ENCODE measurements around the gene CNIH1. TPM values are rescaled to one million over a fixed set of nuclear protein-coding genes. Genes with fewer than 3 reads are reported as not detected.

CNIH1 gene
- total and polyA plus RNA-seq, 2 of the 13 experiments (the other 11 are each of a cell fraction or from before 2014, with no cell fraction given): 166 to 421 TPM

DNA sequence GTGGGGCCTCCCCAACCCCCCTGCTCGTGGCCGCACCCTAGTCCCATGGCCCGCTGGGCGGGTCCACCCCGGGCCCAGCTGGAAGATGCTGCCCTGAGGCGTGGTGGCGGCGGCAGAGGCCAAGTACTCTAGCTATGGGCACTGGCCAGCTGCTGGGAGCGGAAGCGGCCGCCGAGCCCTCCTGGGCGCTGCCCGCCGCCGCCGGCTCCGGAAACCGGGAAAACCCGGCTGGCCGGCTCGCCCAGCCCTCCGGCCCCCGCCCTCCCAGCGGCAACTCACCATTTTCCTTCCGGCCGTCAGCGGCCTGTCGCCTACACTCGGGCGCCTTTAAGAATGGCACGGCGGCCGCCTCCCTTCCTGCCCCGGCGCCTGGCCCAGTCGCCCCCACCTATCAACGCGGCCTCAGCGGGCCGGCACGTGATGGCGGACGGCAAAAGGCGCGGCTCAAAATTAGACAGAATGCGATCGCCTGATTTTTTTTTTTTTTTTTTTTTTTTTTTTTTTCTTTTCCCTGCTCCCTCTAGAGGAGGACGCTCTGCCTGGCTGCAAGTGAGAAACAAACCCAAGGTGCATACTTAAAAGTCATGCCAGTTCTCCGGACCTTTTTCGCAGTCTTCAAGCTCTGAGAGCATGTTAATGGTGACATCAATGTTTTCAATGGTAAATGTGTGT is 47.6 kb upstream of the CNIH1 start, which contains the start of gene GMFB (continued):
- TF ChIP-seq ZBTB3 (CRISPR knock-in tag; IDR thresholded peaks at IDR 0.05; ENCODE audit: borderline replicate concordance, low read depth): no peak
- peak; percentile 60; the same call in 1 of the 2 replicates for TF ChIP-seq HOXA5 (CRISPR knock-in tag; IDR thresholded peaks at IDR 0.05)
- peak; percentile 54; the same call in 1 of the 2 replicates for TF ChIP-seq ZNF331 (CRISPR knock-in tag; IDR thresholded peaks at IDR 0.05)
- peak; percentile 66; the same call in 1 of the 2 replicates for TF ChIP-seq REPIN1 (CRISPR knock-in tag; IDR thresholded peaks at IDR 0.05; ENCODE audit: borderline replicate concordance, low read depth)
- TF ChIP-seq, protein P1, sequence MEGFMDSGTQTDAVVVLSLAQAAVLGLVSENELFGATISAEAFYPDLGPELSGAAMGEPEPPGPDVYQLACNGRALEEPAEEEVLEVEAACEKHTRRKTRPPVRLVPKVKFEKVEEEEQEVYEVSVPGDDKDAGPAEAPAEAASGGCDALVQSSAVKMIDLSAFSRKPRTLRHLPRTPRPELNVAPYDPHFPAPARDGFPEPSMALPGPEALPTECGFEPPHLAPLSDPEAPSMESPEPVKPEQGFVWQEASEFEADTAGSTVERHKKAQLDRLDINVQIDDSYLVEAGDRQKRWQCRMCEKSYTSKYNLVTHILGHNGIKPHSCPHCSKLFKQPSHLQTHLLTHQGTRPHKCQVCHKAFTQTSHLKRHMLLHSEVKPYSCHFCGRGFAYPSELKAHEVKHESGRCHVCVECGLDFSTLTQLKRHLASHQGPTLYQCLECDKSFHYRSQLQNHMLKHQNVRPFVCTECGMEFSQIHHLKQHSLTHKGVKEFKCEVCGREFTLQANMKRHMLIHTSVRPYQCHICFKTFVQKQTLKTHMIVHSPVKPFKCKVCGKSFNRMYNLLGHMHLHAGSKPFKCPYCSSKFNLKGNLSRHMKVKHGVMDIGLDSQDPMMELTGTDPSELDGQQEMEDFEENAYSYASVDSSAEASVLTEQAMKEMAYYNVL (CRISPR knock-in tag; IDR thresholded peaks at IDR 0.05; ENCODE audit: borderline replicate concordance): peak; percentile 70; the same call in 1 of the 2 replicates
- peak; percentile 69; the same call in 1 of the 2 replicates for TF ChIP-seq KAT8 (CRISPR knock-in tag; IDR thresholded peaks at IDR 0.05)
- TF ChIP-seq MAZ (IDR thresholded peaks at IDR 0.05; ENCODE audit: borderline replicate concordance, low read depth, low read length): no peak
- TF ChIP-seq MAZ (CRISPR knock-in tag; IDR thresholded peaks at IDR 0.05; ENCODE audit: low read depth): peak; percentile 72
- TF ChIP-seq ZNF713 (CRISPR knock-in tag; IDR thresholded peaks at IDR 0.05): no peak
- no peak for TF ChIP-seq ZNF101 (CRISPR knock-in tag; IDR thresholded peaks at IDR 0.05; ENCODE audit: borderline replicate concordance, low read depth)
- no peak for TF ChIP-seq STAG1 (CRISPR knock-in tag; IDR thresholded peaks at IDR 0.05)
- peak; percentile 81; the same call in 1 of the 2 replicates for TF ChIP-seq TBX2 (CRISPR knock-in tag; IDR thresholded peaks at IDR 0.05; ENCODE audit: borderline replicate concordance)
- peak; percentile 82 for TF ChIP-seq ISL2 (CRISPR knock-in tag; IDR thresholded peaks at IDR 0.05)
- no peak for TF ChIP-seq CCDC6 (CRISPR knock-in tag; IDR thresholded peaks at IDR 0.05)
- no peak for TF ChIP-seq RARG (CRISPR knock-in tag; IDR thresholded peaks at IDR 0.05; ENCODE audit: low read depth)
- TF ChIP-seq ZNF333 (CRISPR knock-in tag; IDR thresholded peaks at IDR 0.05; ENCODE audit: borderline replicate concordance): peak; percentile 68; the same call in 1 of the 2 replicates
- no peak for TF ChIP-seq PAX8 (CRISPR knock-in tag; IDR thresholded peaks at IDR 0.05; ENCODE audit: borderline replicate concordance)
- TF ChIP-seq RFXAP (CRISPR knock-in tag; IDR thresholded peaks at IDR 0.05; ENCODE audit: borderline replicate concordance): peak; percentile 63; the same call in 1 of the 2 replicates
- TF ChIP-seq, protein P2, sequence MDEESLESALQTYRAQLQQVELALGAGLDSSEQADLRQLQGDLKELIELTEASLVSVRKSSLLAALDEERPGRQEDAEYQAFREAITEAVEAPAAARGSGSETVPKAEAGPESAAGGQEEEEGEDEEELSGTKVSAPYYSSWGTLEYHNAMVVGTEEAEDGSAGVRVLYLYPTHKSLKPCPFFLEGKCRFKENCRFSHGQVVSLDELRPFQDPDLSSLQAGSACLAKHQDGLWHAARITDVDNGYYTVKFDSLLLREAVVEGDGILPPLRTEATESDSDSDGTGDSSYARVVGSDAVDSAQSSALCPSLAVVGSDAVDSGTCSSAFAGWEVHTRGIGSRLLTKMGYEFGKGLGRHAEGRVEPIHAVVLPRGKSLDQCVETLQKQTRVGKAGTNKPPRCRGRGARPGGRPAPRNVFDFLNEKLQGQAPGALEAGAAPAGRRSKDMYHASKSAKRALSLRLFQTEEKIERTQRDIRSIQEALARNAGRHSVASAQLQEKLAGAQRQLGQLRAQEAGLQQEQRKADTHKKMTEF (CRISPR knock-in tag; IDR thresholded peaks at IDR 0.05): peak; percentile 90
- peak; percentile 78 for TF ChIP-seq ERF (CRISPR knock-in tag; IDR thresholded peaks at IDR 0.05)
- no peak for TF ChIP-seq ZNF234 (CRISPR knock-in tag; conservative IDR thresholded peaks at IDR 0.05)
- TF ChIP-seq THAP11 (CRISPR knock-in tag; IDR thresholded peaks at IDR 0.05): peak; percentile 85
- TF ChIP-seq, protein P3, sequence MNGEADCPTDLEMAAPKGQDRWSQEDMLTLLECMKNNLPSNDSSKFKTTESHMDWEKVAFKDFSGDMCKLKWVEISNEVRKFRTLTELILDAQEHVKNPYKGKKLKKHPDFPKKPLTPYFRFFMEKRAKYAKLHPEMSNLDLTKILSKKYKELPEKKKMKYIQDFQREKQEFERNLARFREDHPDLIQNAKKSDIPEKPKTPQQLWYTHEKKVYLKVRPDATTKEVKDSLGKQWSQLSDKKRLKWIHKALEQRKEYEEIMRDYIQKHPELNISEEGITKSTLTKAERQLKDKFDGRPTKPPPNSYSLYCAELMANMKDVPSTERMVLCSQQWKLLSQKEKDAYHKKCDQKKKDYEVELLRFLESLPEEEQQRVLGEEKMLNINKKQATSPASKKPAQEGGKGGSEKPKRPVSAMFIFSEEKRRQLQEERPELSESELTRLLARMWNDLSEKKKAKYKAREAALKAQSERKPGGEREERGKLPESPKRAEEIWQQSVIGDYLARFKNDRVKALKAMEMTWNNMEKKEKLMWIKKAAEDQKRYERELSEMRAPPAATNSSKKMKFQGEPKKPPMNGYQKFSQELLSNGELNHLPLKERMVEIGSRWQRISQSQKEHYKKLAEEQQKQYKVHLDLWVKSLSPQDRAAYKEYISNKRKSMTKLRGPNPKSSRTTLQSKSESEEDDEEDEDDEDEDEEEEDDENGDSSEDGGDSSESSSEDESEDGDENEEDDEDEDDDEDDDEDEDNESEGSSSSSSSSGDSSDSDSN (CRISPR knock-in tag; IDR thresholded peaks at IDR 0.05): peak; percentile 81
- no peak; the same call in 1 of the 2 replicates for TF ChIP-seq ZNF160 (CRISPR knock-in tag; IDR thresholded peaks at IDR 0.05)
- TF ChIP-seq ZIK1 (CRISPR knock-in tag; IDR thresholded peaks at IDR 0.05; ENCODE audit: borderline replicate concordance, low read depth): peak; percentile 52; the same call in 1 of the 2 replicates

Data from HepG2 (cell line).